Keratinocyte (primary cell): ENCODE measurements around the gene ADRA2C. TPM values are rescaled to one million over a fixed set of nuclear protein-coding genes. Genes with fewer than 3 reads are reported as not detected.

Experiments
- DNase-seq: peaks from one replicate; pipeline ENCODE4 v3.0.0-alpha.2; 2011; ENCODE audit warnings: low read depth, missing footprints, low spot score
- FAIRE-seq: peaks from 2 replicates; lab custom pipeline; 2011; peaks lifted over from hg19 to GRCh38; lab: Jason Lieb, UNC
- H2AFZ ChIP-seq: 2 replicates; pipeline ENCODE4 v1.6.0; 2012; ENCODE audit warnings: low read length, control low read depth, inconsistent platforms; ENCODE audit not compliant: control insufficient read depth
- H3K27ac ChIP-seq: 2 replicates; pipeline ENCODE4 v1.5.1; 2011; ENCODE audit warnings: low read length; ENCODE audit not compliant: control insufficient read depth, insufficient read depth
- H3K27me3 ChIP-seq: 3 replicates; pipeline ENCODE4 v1.6.0; 2011; ENCODE audit warnings: low read length; ENCODE audit not compliant: control insufficient read depth, insufficient read depth; ENCODE audit errors: extremely low read depth
- H3K36me3 ChIP-seq, 2 experiments: 2 replicates in 1 of 2; 3 replicates in 1 of 2; pipeline ENCODE4 v1.5.1; 2011; ENCODE audit warnings: low read length in 2 of 2, mild to moderate bottlenecking in 1 of 2; ENCODE audit not compliant: control insufficient read depth in 2 of 2, insufficient read depth in 2 of 2; ENCODE audit errors: extremely low read depth in 1 of 2
- H3K4me1 ChIP-seq: 3 replicates; pipeline ENCODE4 v1.5.1; 2011; ENCODE audit warnings: low read length; ENCODE audit not compliant: control insufficient read depth, insufficient read depth; ENCODE audit errors: extremely low read depth
- H3K4me2 ChIP-seq: 3 replicates; pipeline ENCODE4 v1.6.0; 2011; ENCODE audit warnings: low read depth, low read length; ENCODE audit not compliant: control insufficient read depth, insufficient read depth; ENCODE audit errors: extremely low read depth
- H3K4me3 ChIP-seq, 3 experiments: fragments of 200-600 bp in 1 of 3; sonication (generic) in 1 of 3; 2 replicates in 2 of 3; 3 replicates in 1 of 3; pipeline ENCODE4 v1.5.1; 2011 to 2016; ENCODE audit warnings: low read length in 3 of 3, mild to moderate bottlenecking in 3 of 3, control low read depth in 2 of 3, inconsistent platforms in 1 of 3, low read depth in 1 of 3, mixed read lengths in 1 of 3, mixed run types in 1 of 3, moderate library complexity in 1 of 3; ENCODE audit not compliant: control insufficient read depth in 2 of 3, insufficient read depth in 2 of 3; ENCODE audit errors: extremely low read depth in 1 of 3
- H3K79me2 ChIP-seq: 2 replicates; pipeline ENCODE4 v1.6.0; 2012; ENCODE audit warnings: low read length; ENCODE audit not compliant: control insufficient read depth, insufficient read depth
- H3K9ac ChIP-seq: 3 replicates; pipeline ENCODE4 v1.6.0; 2011; ENCODE audit warnings: low read length; ENCODE audit not compliant: control insufficient read depth, insufficient read depth; ENCODE audit errors: extremely low read depth
- H3K9me1 ChIP-seq: 3 replicates; pipeline ENCODE4 v1.6.0; 2011; ENCODE audit warnings: low read length; ENCODE audit not compliant: control insufficient read depth, insufficient read depth; ENCODE audit errors: extremely low read depth
- H3K9me3 ChIP-seq: 2 replicates; pipeline ENCODE4 v1.5.1; 2012; ENCODE audit warnings: low read depth, low read length; ENCODE audit not compliant: control insufficient read depth
- H4K20me1 ChIP-seq: 3 replicates; pipeline ENCODE4 v1.6.0; 2011; ENCODE audit warnings: low read length; ENCODE audit not compliant: control insufficient read depth, insufficient read depth; ENCODE audit errors: extremely low read depth
- CTCF ChIP-seq, 3 experiments: IDR thresholded peaks in 1 of 3; conservative IDR thresholded peaks in 1 of 3; optimal IDR thresholded peaks in 1 of 3; 2 replicates in 2 of 3; 3 replicates in 1 of 3; pipeline versions ENCODE3 to v1.5.1; 2011; ENCODE audit warnings: low read length in 3 of 3, mild to moderate bottlenecking in 3 of 3, moderate library complexity in 2 of 3, control low read depth in 1 of 3, inconsistent platforms in 1 of 3; ENCODE audit not compliant: insufficient read depth in 2 of 3; ENCODE audit errors: extremely low read depth in 1 of 3
- EZH2 ChIP-seq: IDR thresholded peaks from one replicate; pipeline ENCODE4 v1.6.1; 2012; ENCODE audit warnings: inconsistent platforms, mild to moderate bottlenecking, low read length, moderate library complexity
- dilution Hi-C: fragments of 300-500 bp; cut with MboI; formaldehyde crosslinking; loops from one replicate; pipeline ENCODE4 v1.7.0; 2020; ENCODE audit warnings: low sequenced_read_pairs; ENCODE audit not compliant: extremely low pct_ligation_motif_present
- polyA plus RNA-seq, 5 experiments: library from polyadenylated mRNA; depleted of rRNA in 3 of 5; stranded (reverse) in 3 of 5; stranded (forward) in 1 of 5; unstranded in 1 of 5; fragments of >200 nt; gene quantifications; 1 replicate in 1 of 5; 2 replicates in 3 of 5; 3 replicates in 1 of 5; pipeline versions ENCODE4 v1.2.1 to v1.2.3, GENCODE V29; 2011 to 2012; ENCODE audit warnings: missing spikeins in 2 of 5, low read depth in 1 of 5, low replicate concordance in 1 of 5

Gene ADRA2C
- polyA plus RNA-seq, 1 donor (not counting 4 experiments of a cell fraction or from before 2014, with no cell fraction given) = 0.05 TPM

GRCh38 chr4:3729882-3730226 lies 36.3 kb upstream of the ADRA2C start:
- no peak for FAIRE-seq
- H3K27me3 ChIP-seq = peaks cover 20% of the 10 kb centered on the region
- no peak overlapping the region for H2AFZ ChIP-seq

GRCh38 chr4:3730422-3731190 lies 35.6 kb upstream of the ADRA2C start:
- H3K36me3 ChIP-seq = no peaks in the 10 kb centered on the region
- no peak overlapping the region for H2AFZ ChIP-seq
- H4K20me1 ChIP-seq = no peaks in the 10 kb centered on the region
- no peak overlapping the region for H3K4me3 ChIP-seq
- dilution Hi-C loops = loop anchor here (10.0 kb wide), 1 partner anchor 64 kb away; no protein-coding TSS in a partner anchor
- DNase-seq (no peak), FAIRE-seq (no peak)
- no peaks in the 10 kb centered on the region for H3K4me1 ChIP-seq
- H3K79me2 ChIP-seq = no peaks in the 10 kb centered on the region
- H3K27ac ChIP-seq = no peak overlapping the region
- H3K27me3 ChIP-seq = peaks cover 12% of the 10 kb centered on the region
- no peaks in the 10 kb centered on the region for H3K9me1 ChIP-seq
- no peaks in the 10 kb centered on the region for H3K9me3 ChIP-seq
- TF ChIP-seq EZH2 (no peak), CTCF (optimal IDR thresholded peaks at IDR 0.05 in 1 of 3, IDR thresholded peaks at IDR 0.05 in 1 of 3, conservative IDR thresholded peaks at IDR 0.05 in 1 of 3; ENCODE audit: extremely low read depth in 1 of 3, insufficient read depth in 2 of 3, low read length in 3 of 3) (no peak)
- no peak overlapping the region for H3K9ac ChIP-seq
- H3K4me2 ChIP-seq = no peak overlapping the region

More at GRCh38 chr4:3729882-3730226, 36.3 kb upstream of the ADRA2C start:
- Histone ChIP-seq H3K9me1 (no peaks in the 10 kb centered on the region), H3K79me2 (no peaks in the 10 kb centered on the region), H3K4me3 (no peak overlapping the region), H3K27ac (no peak overlapping the region), H3K9ac (no peak overlapping the region), H3K9me3 (no peaks in the 10 kb centered on the region), H4K20me1 (no peaks in the 10 kb centered on the region), H3K36me3 (no peaks in the 10 kb centered on the region), H3K4me2 (no peak overlapping the region), H3K4me1 (no peaks in the 10 kb centered on the region)
- TF ChIP-seq EZH2 (no peak), CTCF (optimal IDR thresholded peaks at IDR 0.05 in 1 of 3, IDR thresholded peaks at IDR 0.05 in 1 of 3, conservative IDR thresholded peaks at IDR 0.05 in 1 of 3; ENCODE audit: extremely low read depth in 1 of 3, insufficient read depth in 2 of 3, low read length in 3 of 3) (no peak)
- DNase-seq = no peak
- dilution Hi-C loops = loop anchor here (10.0 kb wide), 1 partner anchor 65 kb away; no protein-coding TSS in a partner anchor
